Measurements from ENCODE around the gene DYNLL2.

DNA sequence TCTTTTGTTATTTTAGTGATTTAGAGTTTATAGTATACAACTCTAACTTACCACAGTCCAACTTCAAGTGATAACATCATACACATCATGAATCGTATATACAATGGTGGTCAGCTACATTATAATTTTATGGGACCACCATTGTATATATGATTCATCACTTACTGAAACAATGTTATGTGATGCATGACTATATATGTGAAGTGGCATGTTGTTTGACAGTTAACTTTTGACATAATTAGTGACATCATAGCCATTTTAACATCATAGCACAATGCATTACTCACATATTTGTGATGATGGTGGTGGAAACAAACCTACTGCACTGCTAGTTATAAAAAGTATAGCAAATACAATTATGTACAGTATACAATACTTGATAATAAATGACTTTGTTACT lies 21.9 kb downstream of the DYNLL2 start:
- TF ChIP-seq, protein P1, sequence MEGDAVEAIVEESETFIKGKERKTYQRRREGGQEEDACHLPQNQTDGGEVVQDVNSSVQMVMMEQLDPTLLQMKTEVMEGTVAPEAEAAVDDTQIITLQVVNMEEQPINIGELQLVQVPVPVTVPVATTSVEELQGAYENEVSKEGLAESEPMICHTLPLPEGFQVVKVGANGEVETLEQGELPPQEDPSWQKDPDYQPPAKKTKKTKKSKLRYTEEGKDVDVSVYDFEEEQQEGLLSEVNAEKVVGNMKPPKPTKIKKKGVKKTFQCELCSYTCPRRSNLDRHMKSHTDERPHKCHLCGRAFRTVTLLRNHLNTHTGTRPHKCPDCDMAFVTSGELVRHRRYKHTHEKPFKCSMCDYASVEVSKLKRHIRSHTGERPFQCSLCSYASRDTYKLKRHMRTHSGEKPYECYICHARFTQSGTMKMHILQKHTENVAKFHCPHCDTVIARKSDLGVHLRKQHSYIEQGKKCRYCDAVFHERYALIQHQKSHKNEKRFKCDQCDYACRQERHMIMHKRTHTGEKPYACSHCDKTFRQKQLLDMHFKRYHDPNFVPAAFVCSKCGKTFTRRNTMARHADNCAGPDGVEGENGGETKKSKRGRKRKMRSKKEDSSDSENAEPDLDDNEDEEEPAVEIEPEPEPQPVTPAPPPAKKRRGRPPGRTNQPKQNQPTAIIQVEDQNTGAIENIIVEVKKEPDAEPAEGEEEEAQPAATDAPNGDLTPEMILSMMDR (IDR thresholded peaks at IDR 0.05), result no peak
- TF ChIP-seq POLR2A (IDR thresholded peaks at IDR 0.05), result no peak
- TF ChIP-seq POLR2AphosphoS5 (IDR thresholded peaks at IDR 0.05), result no peak
- TF ChIP-seq EP300 (IDR thresholded peaks at IDR 0.05), result no peak
